Astrocyte of the cerebellum (primary cell): Measurements from ENCODE around the gene CRAMP1.

Experiments used
- DNase-seq: peaks from one replicate; pipeline ENCODE4 v3.0.0-alpha.2; 2011; ENCODE audit warnings: low read depth
- H3K4me3 ChIP-seq: 2 replicates; pipeline ENCODE4 v1.5.1; 2011; ENCODE audit warnings: mild to moderate bottlenecking, low read depth, low read length, moderate library complexity
- CTCF ChIP-seq: IDR thresholded peaks from 2 replicates; pipeline ENCODE4 v1.5.1; 2012; ENCODE audit warnings: low read length, low read depth, moderate library complexity, mild to moderate bottlenecking; ENCODE audit errors: missing control alignments
- in situ Hi-C: cut with HindIII; loops from 2 replicates; pipeline ENCODE4 v1.10.0; 2017; ENCODE audit warnings: low sequenced_read_pairs

Gene CRAMP1

DNA sequence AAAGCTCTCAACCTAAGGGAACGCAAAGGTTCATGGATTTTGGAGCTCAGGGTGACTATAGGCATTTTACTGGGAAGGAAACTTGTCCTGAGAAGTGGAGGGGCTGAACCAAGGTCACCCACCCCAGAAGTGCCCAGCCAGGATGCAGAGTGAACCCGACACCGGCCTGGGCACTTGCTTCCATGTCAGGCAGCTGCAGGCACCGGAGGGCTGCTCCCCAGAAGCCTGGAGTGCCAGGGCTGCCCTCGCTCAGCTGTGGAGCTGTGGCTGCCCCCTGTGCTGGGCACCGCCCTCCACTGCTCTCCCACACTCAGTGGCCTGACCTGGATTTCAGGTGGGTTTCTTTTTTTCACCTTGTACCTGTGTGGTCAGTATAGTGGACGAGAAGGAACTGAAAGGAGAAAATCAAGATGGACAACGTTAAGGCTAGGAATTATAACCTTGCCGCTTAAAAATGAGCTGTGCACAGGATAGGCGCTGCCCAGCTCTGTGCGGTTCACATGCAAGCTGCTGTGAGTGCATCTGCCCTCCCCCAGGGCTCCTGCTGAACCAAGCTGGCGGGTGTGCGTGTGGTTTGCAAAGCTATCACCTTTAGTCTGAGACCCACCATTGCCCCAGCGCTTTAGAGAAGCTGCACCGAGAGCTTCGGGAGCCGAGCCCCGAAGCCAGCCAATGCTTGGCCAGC is 96.1 kb downstream of the CRAMP1 start:
- in situ Hi-C loops = no loop called here
- DNase-seq = no peak
- peak overlapping the region; percentile 86 for H3K4me3 ChIP-seq
- TF ChIP-seq CTCF = no peak

DNA sequence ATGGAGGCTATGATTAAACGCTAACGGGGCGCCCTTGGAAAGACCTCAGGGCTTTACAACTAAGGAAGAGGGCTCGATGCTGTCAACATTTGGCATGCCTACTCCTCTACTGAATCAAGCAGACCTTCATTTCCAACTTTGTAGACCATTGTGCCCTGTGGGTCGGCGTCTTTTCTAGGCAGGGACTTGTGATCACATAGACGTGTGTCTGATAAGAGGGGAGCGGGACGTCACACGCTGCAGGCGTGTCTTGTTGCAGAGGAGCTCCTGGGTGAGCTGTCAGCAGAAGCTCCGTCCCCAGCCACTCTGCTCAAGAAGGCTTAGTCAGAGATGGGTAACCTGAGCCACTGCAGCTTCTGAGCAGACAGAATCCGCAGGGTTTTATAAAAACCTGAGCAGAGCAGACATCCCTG is 96.6 kb downstream of the CRAMP1 start:
- no peak for TF ChIP-seq CTCF
- DNase-seq = no peak
- in situ Hi-C loops = no loop called here
- H3K4me3 ChIP-seq = no peak overlapping the region

- TF ChIP-seq CTCF = no peak
- no peak overlapping the region for H3K4me3 ChIP-seq
- DNase-seq = no peak
- in situ Hi-C loops = no loop called here
These were observed 97.2 kb downstream of the CRAMP1 start for GRCh38 chr16:1709356-1709755.

DNA sequence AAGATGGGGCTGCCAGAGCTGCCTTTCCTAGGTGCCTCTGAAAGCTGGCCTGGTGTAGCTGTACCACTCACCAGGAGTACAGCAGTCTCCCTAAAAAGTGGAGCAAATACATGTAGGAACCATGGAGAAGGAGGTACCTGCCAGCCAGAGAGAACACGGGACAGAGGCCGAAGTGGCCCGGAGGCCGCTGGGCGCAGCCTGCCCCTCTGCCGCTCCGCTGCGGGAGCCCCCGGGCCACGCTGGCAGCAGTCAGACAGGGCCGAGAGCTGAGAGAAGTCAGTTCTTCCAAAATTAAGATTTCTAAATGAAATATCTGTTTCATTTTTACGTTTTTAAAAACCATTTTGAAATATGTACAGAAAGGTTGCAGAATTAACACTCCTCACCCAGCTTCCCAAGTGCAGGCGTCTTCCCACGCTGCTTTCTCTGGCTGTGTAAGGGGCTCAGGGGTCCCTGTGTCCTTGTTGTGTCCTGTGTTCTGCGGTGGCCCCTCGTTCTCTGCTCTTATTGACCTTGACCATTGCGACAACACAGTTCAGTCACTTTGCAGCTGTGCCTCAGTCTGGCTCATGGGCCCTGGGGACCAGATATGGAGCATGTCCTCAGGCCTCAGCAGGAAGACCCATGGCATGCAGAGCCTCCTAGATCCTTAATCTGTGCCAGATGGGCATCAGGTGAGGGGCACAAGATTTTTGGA is 98.8 kb downstream of the CRAMP1 start:
- DNase-seq = no peak
- no peak overlapping the region for H3K4me3 ChIP-seq
- in situ Hi-C loops = no loop called here
- TF ChIP-seq CTCF = no peak

DNA sequence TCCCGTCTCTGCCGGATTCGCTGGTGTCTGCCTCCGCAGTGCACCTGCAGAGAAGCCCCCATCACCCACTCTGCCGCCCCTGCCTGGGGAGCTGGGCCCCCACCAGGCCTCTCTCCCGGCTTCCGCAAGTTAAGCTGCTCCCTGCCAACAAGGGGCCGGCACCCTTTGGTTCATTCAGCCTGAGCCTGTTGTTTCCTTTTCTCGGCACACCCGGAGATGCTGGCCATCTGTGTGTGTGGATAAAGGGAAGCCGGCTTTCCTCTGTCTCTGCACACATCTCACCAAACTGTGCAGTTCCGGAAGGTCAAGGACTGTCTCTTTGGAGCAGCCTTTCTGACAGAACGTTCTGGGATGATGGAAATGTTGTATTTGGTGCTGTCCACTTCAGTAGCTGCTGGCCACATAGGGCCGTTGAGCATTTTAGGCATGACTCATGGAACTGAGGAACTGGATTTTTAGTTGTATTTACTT is 100.7 kb downstream of the CRAMP1 start:
- in situ Hi-C loops = no loop called here
- DNase-seq = no peak

GRCh38 chr16:1713331-1713730 is 101.2 kb downstream of the CRAMP1 start:
- in situ Hi-C loops = no loop called here
- H3K4me3 ChIP-seq = no peak overlapping the region
- no peak for TF ChIP-seq CTCF
- DNase-seq = no peak

More for the DNA sequence above, 100.7 kb downstream of the CRAMP1 start:
- H3K4me3 ChIP-seq = no peak overlapping the region
- no peak for TF ChIP-seq CTCF
